GM12878 (cell line): ENCODE data around the gene CD86. TPM values are rescaled to one million over a fixed set of nuclear protein-coding genes. Genes with fewer than 3 reads are reported as not detected.
A peak's percentile ranks its signal among the peaks of the same experiment; 100 is the strongest.

Experiments used
- ATAC-seq: fragments of 200-7000 bp; cut with Tn5 transposase; 3 replicates; pipeline ENCODE4 v1.9.1; 2020; ENCODE audit warnings: mild to moderate bottlenecking, moderate library complexity
- BruUV-seq: library from RNA; stranded (reverse); fragments of 400-500 nt; replicated peaks from 2 replicates; lab custom pipeline; 2021; lab: Mats Ljungman, UMichigan
- CTCF ChIA-PET: fragments of 300-600 bp; sonication (Branson Sonifier 250); formaldehyde crosslinking; extraction: SDS; loops from one replicate; lab custom pipeline; 2021; ENCODE audit warnings: inconsistent platforms; lab: Yijun Ruan, JAX
- POLR2A ChIA-PET: fragments of 350-600 bp; formaldehyde crosslinking; extraction: SDS; loops from one replicate; lab custom pipeline; 2021; ENCODE audit warnings: inconsistent platforms; lab: Charles Lee
- RAD21 ChIA-PET: fragments of 300-600 bp; sonication (Branson Sonifier 250); formaldehyde crosslinking; loops from one replicate; lab custom pipeline; 2023; ENCODE audit warnings: antibody characterized with exemption; ENCODE audit not compliant: unreplicated experiment; lab: Charles Lee
- SMC1A ChIA-PET: fragments of 300-600 bp; sonication (Branson Sonifier 250); formaldehyde crosslinking; loops from one replicate; lab custom pipeline; 2023; ENCODE audit not compliant: unreplicated experiment, uncharacterized antibody; lab: Charles Lee
- DNase-seq: peaks from one replicate; pipeline ENCODE4 v3.0.0-alpha.2; 2011; ENCODE audit warnings: low read depth, low spot score
- FAIRE-seq: peaks from 3 replicates; lab custom pipeline; 2011; peaks lifted over from hg19 to GRCh38; lab: Jason Lieb, UNC
- H2AFZ ChIP-seq: 2 replicates; pipeline ENCODE4 v1.6.0; 2011; ENCODE audit warnings: low read depth, low read length, control low read depth; ENCODE audit not compliant: control insufficient read depth
- H3K27ac ChIP-seq: 2 replicates; pipeline ENCODE4 v1.5.1; 2011; ENCODE audit warnings: control low read depth; ENCODE audit not compliant: control insufficient read depth, insufficient read depth
- H3K27me3 ChIP-seq, 2 experiments: replicated peaks in 1 of 2; 2 replicates each; pipeline versions ENCODE4 v1.6.0 to v1.6.1; 2011; ENCODE audit warnings: low read length in 1 of 2; ENCODE audit not compliant: control insufficient read depth in 2 of 2, insufficient read depth in 2 of 2
- H3K36me3 ChIP-seq, 2 experiments: 2 replicates each; pipeline ENCODE4 v1.5.1; 2011; ENCODE audit warnings: low read length in 1 of 2; ENCODE audit not compliant: control insufficient read depth in 2 of 2, insufficient read depth in 2 of 2
- H3K4me1 ChIP-seq: 2 replicates; pipeline ENCODE4 v1.6.1; 2011; ENCODE audit warnings: mild to moderate bottlenecking, low read length, moderate library complexity, mixed read lengths; ENCODE audit not compliant: control insufficient read depth, insufficient read depth
- H3K4me2 ChIP-seq: 2 replicates; pipeline ENCODE4 v1.6.0; 2011; ENCODE audit warnings: control low read depth; ENCODE audit not compliant: control insufficient read depth, insufficient read depth
- H3K4me3 ChIP-seq: fragments of 200-600 bp; sonication (generic); 2 replicates; pipeline ENCODE4 v1.5.1; 2016
- H3K79me2 ChIP-seq: 2 replicates; pipeline ENCODE4 v1.6.0; 2011; ENCODE audit warnings: low read length; ENCODE audit not compliant: control insufficient read depth, insufficient read depth
- H3K9ac ChIP-seq: 2 replicates; pipeline ENCODE4 v1.8.0; 2011; ENCODE audit warnings: low read length, control low read depth, mixed read lengths; ENCODE audit not compliant: control insufficient read depth, insufficient read depth
- H3K9me3 ChIP-seq: replicated peaks from 3 replicates; pipeline ENCODE4 v1.5.1; 2011; ENCODE audit warnings: mild to moderate bottlenecking, low read length; ENCODE audit not compliant: control insufficient read depth, insufficient read depth
- H4K20me1 ChIP-seq: 2 replicates; pipeline ENCODE4 v1.6.0; 2011; ENCODE audit not compliant: control insufficient read depth, insufficient read depth
- ATF2 ChIP-seq: IDR thresholded peaks from 2 replicates; pipeline ENCODE4 v1.6.1; 2012; ENCODE audit warnings: low read length, inconsistent platforms
- BCL11A ChIP-seq: IDR thresholded peaks from 2 replicates; pipeline ENCODE4 v1.6.1; 2011; ENCODE audit warnings: low read depth, low read length
- DPF2 ChIP-seq: fragments of 450-650 bp; IDR thresholded peaks from 2 replicates; pipeline ENCODE4 v1.6.1; 2017; ENCODE audit warnings: mild to moderate bottlenecking
- EP300 ChIP-seq, 2 experiments: fragments of 150-350 bp in 1 of 2; IDR thresholded peaks; 2 replicates each; pipeline ENCODE4 v1.6.1; 2011 to 2012; ENCODE audit warnings: low read depth in 2 of 2, low read length in 2 of 2, borderline replicate concordance in 1 of 2, improper control_type of control experiment in 1 of 2, inconsistent platforms in 1 of 2; ENCODE audit not compliant: control insufficient read depth in 1 of 2
- FOXM1 ChIP-seq: IDR thresholded peaks from 2 replicates; pipeline ENCODE4 v1.6.1; 2012; ENCODE audit warnings: low read depth, mild to moderate bottlenecking, inconsistent platforms, low read length, moderate library complexity
- GATAD2B ChIP-seq: fragments of 450-650 bp; conservative IDR thresholded peaks from 2 replicates; pipeline ENCODE4 v1.6.1; 2017; ENCODE audit warnings: low read depth, mild to moderate bottlenecking, moderate library complexity
- IKZF1 ChIP-seq: fragments of 450-650 bp; conservative IDR thresholded peaks from 2 replicates; pipeline ENCODE4 v1.6.1; 2017; ENCODE audit warnings: antibody characterized with exemption, mild to moderate bottlenecking
- JUND ChIP-seq: IDR thresholded peaks from 2 replicates; pipeline ENCODE4 v1.6.1; 2012; ENCODE audit warnings: low read depth, mild to moderate bottlenecking, low read length, improper control_type of control experiment, moderate library complexity
- NFIC ChIP-seq: IDR thresholded peaks from 2 replicates; pipeline ENCODE4 v1.6.1; 2012; ENCODE audit warnings: low read depth, mild to moderate bottlenecking, inconsistent platforms, low read length, moderate library complexity
- NRF1 ChIP-seq: conservative IDR thresholded peaks from 2 replicates; pipeline ENCODE4 v1.6.1; 2011; ENCODE audit warnings: mild to moderate bottlenecking, low read depth, low read length, improper control_type of control experiment
- POLR2AphosphoS2 ChIP-seq: IDR thresholded peaks from 2 replicates; pipeline ENCODE4 v1.6.1; 2011; ENCODE audit warnings: low read depth, mild to moderate bottlenecking, low read length, improper control_type of control experiment, moderate library complexity
- RELA ChIP-seq: fragments of 450-650 bp; IDR thresholded peaks from 2 replicates; pipeline ENCODE4 v1.8.0; 2014; ENCODE audit warnings: borderline replicate concordance; ENCODE audit not compliant: partially characterized antibody
- RFX5 ChIP-seq: IDR thresholded peaks from 2 replicates; pipeline ENCODE4 v1.6.1; 2011; ENCODE audit warnings: low read depth, low read length, improper control_type of control experiment
- TBL1XR1 ChIP-seq: IDR thresholded peaks from 2 replicates; pipeline ENCODE4 v1.6.1; 2012; ENCODE audit warnings: low read depth, low read length, improper control_type of control experiment
- TCF12 ChIP-seq: IDR thresholded peaks from 2 replicates; pipeline ENCODE4 v1.6.1; 2011; ENCODE audit warnings: low read depth, mild to moderate bottlenecking, low read length
- ZNF24 ChIP-seq: fragments of 450-650 bp; IDR thresholded peaks from 2 replicates; pipeline ENCODE4 v1.6.1; 2017; ENCODE audit warnings: antibody characterized with exemption, mild to moderate bottlenecking
- WGBS: methylation state at CpG from one replicate; pipeline ENCODE4 v1.1.6; 2016; ENCODE audit warnings: low lambda C conversion rate; ENCODE audit not compliant: insufficient replicate concordance, insufficient coverage; ENCODE audit errors: missing lambda C conversion rate; 5-methylcytosine and 5-hydroxymethylcytosine counted together
- in situ Hi-C: fragments of 300-500 bp; cut with MboI; formaldehyde crosslinking; loops from 9 replicates; pipeline ENCODE4 v1.14.3; 2018; ENCODE audit warnings: mixed read lengths
- intact Hi-C: fragments of 100-400 bp; cut with micrococcal nuclease; formaldehyde crosslinking; loops from one replicate; pipeline ENCODE4 v1.14.2; 2022; ENCODE audit not compliant: unreplicated experiment
- polyA plus RNA-seq, 11 experiments: library from polyadenylated mRNA; depleted of rRNA in 4 of 11; unstranded in 6 of 11; stranded (reverse) in 5 of 11; fragments of >200 nt; fragmentation: Nextera tagmentation in 4 of 11; fragmentation: Illumina TruSeq in 1 of 11; extraction: Ambion mirVana in 4 of 11; extraction: Trizol in 1 of 11; gene quantifications; 1 replicate in 1 of 11; 2 replicates in 10 of 11; pipeline versions ENCODE4 v1.2.1 to v1.2.3, GENCODE V29; 2011 to 2016; ENCODE audit warnings: inconsistent platforms in 2 of 11, missing spikeins in 2 of 11, low read depth in 1 of 11
- total RNA-seq, 4 experiments: library from RNA; depleted of rRNA in 3 of 4; stranded (reverse); fragments of >200 nt in 3 of 4; fragmentation: Illumina TruSeq in 1 of 4; extraction: Trizol in 1 of 4; gene quantifications; 2 replicates each; pipeline versions ENCODE4 v1.2.1 to v1.2.3, GENCODE V29; 2013 to 2021
- TF ChIP-seq, protein P1 (sequence below): fragments of 450-650 bp; IDR thresholded peaks from 2 replicates; pipeline ENCODE4 v1.6.1; 2017; ENCODE audit warnings: mild to moderate bottlenecking
- TF ChIP-seq, protein P2 (sequence below): IDR thresholded peaks from 2 replicates; pipeline ENCODE4 v1.6.1; 2011; ENCODE audit warnings: borderline replicate concordance, low read depth, mild to moderate bottlenecking, moderate library complexity, mixed read lengths, low read length; ENCODE audit not compliant: insufficient read depth; ENCODE audit errors: extremely low read length

The CD86 gene
- total and polyA plus RNA-seq, 10 of the 15 experiments (the other 5 are each of a cell fraction or from before 2014, with no cell fraction given), result 40.9 to 100 (median 55.5) TPM

- H3K27me3 ChIP-seq, result no peaks in the 10 kb centered on the region
- no peaks in the 10 kb centered on the region; the same call in 2 of the 3 replicates for H3K9me3 ChIP-seq
- peak; percentile 58 for ATAC-seq
- H3K36me3 ChIP-seq, result no peaks in the 10 kb centered on the region
- BruUV-seq, result TSS peak; percentile 85
- H2AFZ ChIP-seq, result no peak overlapping the region; the same call in 1 of the 2 replicates
- intact Hi-C loops, result loop anchor here (1.0 to 10.0 kb wide), 8 partner anchors 24 to 578 kb away; partner anchors contain the start of genes FAM162A and MIX23
- H3K9ac ChIP-seq, result 0 out of 2 replicates have a peak overlapping the region, but pooled peaks have one; percentile 9
- POLR2A ChIA-PET, result interaction anchor here (0.5 to 13.3 kb wide), 22 partner anchors 9 to 554 kb away, joined by 3 to 178 read pairs (median 7); partner anchors contain the start of genes CD86, FAM162A, ILDR1 and MIX23
- 38% methylated on average over 8 of the region's 8 CpGs for WGBS
- H3K4me3 ChIP-seq, result no peak overlapping the region
- H4K20me1 ChIP-seq, result no peaks in the 10 kb centered on the region
- H3K27ac ChIP-seq, result peak overlapping the region; percentile 70
- peaks cover 71% of the 10 kb centered on the region for H3K4me1 ChIP-seq
- CTCF ChIA-PET, result interaction anchor here (0.6 to 9.1 kb wide), 51 partner anchors 8 to 579 kb away, joined by 3 to 237 read pairs (median 6); partner anchors contain the start of genes CD86, FAM162A, PARP14 and POLQ
- H3K4me2 ChIP-seq, result peak overlapping the region; percentile 49
- FAIRE-seq, result peak; percentile 64
- DNase-seq, result no peak
- H3K79me2 ChIP-seq, result peaks cover 9% of the 10 kb centered on the region
- in situ Hi-C loops, result loop anchor here (5.0 to 10.0 kb wide), 4 partner anchors 161 to 584 kb away; partner anchors contain the start of gene PARP14
- SMC1A ChIA-PET, result interaction anchor here (0.6 to 33.7 kb wide), 47 partner anchors 13 to 656 kb away, joined by 3 to 882 read pairs (median 5); partner anchors contain the start of genes CD86, CSTA, MIX23 and POLQ
- RAD21 ChIA-PET, result interaction anchor here (0.6 to 16.0 kb wide), 49 partner anchors 9 to 578 kb away, joined by 3 to 441 read pairs (median 7); partner anchors contain the start of genes CD86, FAM162A, MIX23 and POLQ
- TF ChIP-seq TCF12 (no peak), POLR2AphosphoS2 (no peak), NFIC (no peak), ATF2 (peak; percentile 42; the same call in 1 of the 2 replicates), EP300 (IDR thresholded peaks at IDR 0.05; ENCODE audit: borderline replicate concordance in 1 of 2, control insufficient read depth in 1 of 2, low read depth in 2 of 2, low read length in 2 of 2) (peak in 1 of 2 experiments; percentile 39; a peak in 1 of 4 replicates), BCL11A (0 out of 2 replicates have a peak, but pooled peaks have one; percentile 3), GATAD2B (0 out of 2 replicates have a peak, but pooled peaks have one; percentile 34), JUND (no peak), NRF1 (no peak), DPF2 (peak; percentile 37; the same call in 1 of the 2 replicates), TBL1XR1 (no peak), RFX5 (peak; percentile 94), IKZF1 (peak; percentile 15), ZNF24 (peak; percentile 18; the same call in 1 of the 2 replicates), FOXM1 (no peak), RELA (no peak)
- TF ChIP-seq, protein P1, sequence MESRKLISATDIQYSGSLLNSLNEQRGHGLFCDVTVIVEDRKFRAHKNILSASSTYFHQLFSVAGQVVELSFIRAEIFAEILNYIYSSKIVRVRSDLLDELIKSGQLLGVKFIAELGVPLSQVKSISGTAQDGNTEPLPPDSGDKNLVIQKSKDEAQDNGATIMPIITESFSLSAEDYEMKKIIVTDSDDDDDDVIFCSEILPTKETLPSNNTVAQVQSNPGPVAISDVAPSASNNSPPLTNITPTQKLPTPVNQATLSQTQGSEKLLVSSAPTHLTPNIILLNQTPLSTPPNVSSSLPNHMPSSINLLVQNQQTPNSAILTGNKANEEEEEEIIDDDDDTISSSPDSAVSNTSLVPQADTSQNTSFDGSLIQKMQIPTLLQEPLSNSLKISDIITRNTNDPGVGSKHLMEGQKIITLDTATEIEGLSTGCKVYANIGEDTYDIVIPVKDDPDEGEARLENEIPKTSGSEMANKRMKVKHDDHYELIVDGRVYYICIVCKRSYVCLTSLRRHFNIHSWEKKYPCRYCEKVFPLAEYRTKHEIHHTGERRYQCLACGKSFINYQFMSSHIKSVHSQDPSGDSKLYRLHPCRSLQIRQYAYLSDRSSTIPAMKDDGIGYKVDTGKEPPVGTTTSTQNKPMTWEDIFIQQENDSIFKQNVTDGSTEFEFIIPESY, result no peak
- TF ChIP-seq, protein P2, sequence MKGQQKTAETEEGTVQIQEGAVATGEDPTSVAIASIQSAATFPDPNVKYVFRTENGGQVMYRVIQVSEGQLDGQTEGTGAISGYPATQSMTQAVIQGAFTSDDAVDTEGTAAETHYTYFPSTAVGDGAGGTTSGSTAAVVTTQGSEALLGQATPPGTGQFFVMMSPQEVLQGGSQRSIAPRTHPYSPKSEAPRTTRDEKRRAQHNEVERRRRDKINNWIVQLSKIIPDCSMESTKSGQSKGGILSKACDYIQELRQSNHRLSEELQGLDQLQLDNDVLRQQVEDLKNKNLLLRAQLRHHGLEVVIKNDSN, result no peak
Observed at GRCh38 chr3:122100591-122101463, 45.7 kb downstream of the CD86 start.
